K562 (cell line): ENCODE results near the gene ATP7B. TPM values are rescaled to one million over a fixed set of nuclear protein-coding genes. Genes with fewer than 3 reads are reported as not detected.

ENCODE experiments used
- FOSL1 ChIP-seq: fragments of 200-800 bp; sonication (Bioruptor generic); conservative IDR thresholded peaks from 2 replicates; pipeline ENCODE4 v1.6.1; 2016; ENCODE audit warnings: missing genetic modification characterization, missing compliant biosample characterization
- HCFC1 ChIP-seq: IDR thresholded peaks from 2 replicates; pipeline ENCODE4 v1.6.1; 2012; ENCODE audit warnings: low read depth, low read length, improper control_type of control experiment
- HDAC8 ChIP-seq: fragments of 450-650 bp; IDR thresholded peaks from 2 replicates; pipeline ENCODE4 v1.6.1; 2016; ENCODE audit warnings: mild to moderate bottlenecking, missing genetic modification characterization, moderate library complexity, missing compliant biosample characterization
- HNRNPLL ChIP-seq: fragments of 200-400 bp; formaldehyde crosslinking; IDR thresholded peaks from 2 replicates; pipeline ENCODE4 v1.6.1; 2017; ENCODE audit warnings: low read length, low read depth, mild to moderate bottlenecking; ENCODE audit not compliant: poor library complexity, severe bottlenecking
- JUND ChIP-seq, 2 experiments: IDR thresholded peaks; 2 replicates in 1 of 2; 3 replicates in 1 of 2; pipeline ENCODE4 v1.6.1; 2011; ENCODE audit warnings: borderline replicate concordance in 2 of 2, low read depth in 2 of 2, low read length in 2 of 2, improper control_type of control experiment in 1 of 2, missing biosample characterization in 1 of 2, missing genetic modification characterization in 1 of 2, missing genetic modification reagents in 1 of 2
- MYNN ChIP-seq, 2 experiments: sonication (generic); formaldehyde crosslinking in 1 of 2; IDR thresholded peaks; 2 replicates each; pipeline versions ENCODE4 v1.5.0 to v1.6.1; 2016 to 2020; ENCODE audit warnings: antibody characterized with exemption in 1 of 2, missing genetic modification reagents in 1 of 2
- SRF ChIP-seq, 2 experiments: fragments of 250-450, 450-650 bp in 1 of 2; sonication (Bioruptor Pico) in 1 of 2; sonication (generic) in 1 of 2; formaldehyde crosslinking; IDR thresholded peaks; 2 replicates each; pipeline versions ENCODE4 v1.5.0 to v1.5.1; 2020 to 2022; ENCODE audit warnings: mild to moderate bottlenecking in 1 of 2, missing genetic modification reagents in 1 of 2
- ZBTB34 ChIP-seq: fragments of 250-450 bp; sonication (Bioruptor Pico); IDR thresholded peaks from 2 replicates; pipeline ENCODE4 v1.8.0; 2021; ENCODE audit warnings: mild to moderate bottlenecking, moderate library complexity
- ZNF175 ChIP-seq: fragments of 200-800 bp; sonication (Bioruptor generic); IDR thresholded peaks from 2 replicates; pipeline ENCODE4 v1.6.1; 2016; ENCODE audit warnings: low read depth, mild to moderate bottlenecking, missing genetic modification characterization, missing compliant biosample characterization
- ZNF224 ChIP-seq: sonication (generic); formaldehyde crosslinking; IDR thresholded peaks from 2 replicates; pipeline ENCODE4 v1.8.0; 2022; ENCODE audit warnings: mild to moderate bottlenecking, missing genetic modification reagents
- polyA plus RNA-seq, 8 experiments: library from polyadenylated mRNA; depleted of rRNA in 4 of 8; stranded (reverse) in 5 of 8; unstranded in 3 of 8; fragments of >200 nt; fragmentation: Nextera tagmentation in 2 of 8; fragmentation: Illumina TruSeq in 1 of 8; extraction: Ambion mirVana in 2 of 8; extraction: Trizol in 1 of 8; gene quantifications; 2 replicates each; pipeline versions ENCODE4 v1.2.1 to v1.2.3, GENCODE V29; 2011 to 2014; ENCODE audit warnings: inconsistent platforms in 1 of 8, missing spikeins in 1 of 8
- total RNA-seq, 7 experiments: library from RNA; depleted of rRNA in 6 of 7; stranded (reverse); fragments of >200 nt in 6 of 7; fragmentation: Illumina TruSeq in 2 of 7; extraction: Trizol in 2 of 7; gene quantifications; 2 replicates each; pipeline versions ENCODE4 v1.2.1 to v1.2.3, GENCODE V29; 2011 to 2021; ENCODE audit warnings: low replicate concordance in 1 of 7
- TF ChIP-seq, protein P1 (sequence below): fragments of 450-650 bp; formaldehyde crosslinking; IDR thresholded peaks from 2 replicates; pipeline ENCODE4 v1.4.0; 2020; ENCODE audit warnings: mild to moderate bottlenecking, moderate library complexity

ATP7B gene
- total and polyA plus RNA-seq, 9 of the 15 experiments (the other 6 are each of a cell fraction or from before 2014, with no cell fraction given): 1.1 to 20.4 (median 8.5) TPM

- TF ChIP-seq ZBTB34 (CRISPR knock-in tag) (no peak), JUND (IDR thresholded peaks at IDR 0.05; ENCODE audit: borderline replicate concordance, low read depth, low read length) (no peak), JUND (tag; IDR thresholded peaks at IDR 0.05; ENCODE audit: borderline replicate concordance, low read depth, low read length) (no peak), MYNN (IDR thresholded peaks at IDR 0.05) (no peak), MYNN (CRISPR knock-in tag; IDR thresholded peaks at IDR 0.05) (no peak), FOSL1 (tag) (no peak), SRF (CRISPR knock-in tag; IDR thresholded peaks at IDR 0.05) (no peak), HCFC1 (no peak), HDAC8 (tag) (no peak), ZNF224 (CRISPR knock-in tag) (no peak), ZNF175 (no peak), HNRNPLL (no peak)
- TF ChIP-seq, protein P1, sequence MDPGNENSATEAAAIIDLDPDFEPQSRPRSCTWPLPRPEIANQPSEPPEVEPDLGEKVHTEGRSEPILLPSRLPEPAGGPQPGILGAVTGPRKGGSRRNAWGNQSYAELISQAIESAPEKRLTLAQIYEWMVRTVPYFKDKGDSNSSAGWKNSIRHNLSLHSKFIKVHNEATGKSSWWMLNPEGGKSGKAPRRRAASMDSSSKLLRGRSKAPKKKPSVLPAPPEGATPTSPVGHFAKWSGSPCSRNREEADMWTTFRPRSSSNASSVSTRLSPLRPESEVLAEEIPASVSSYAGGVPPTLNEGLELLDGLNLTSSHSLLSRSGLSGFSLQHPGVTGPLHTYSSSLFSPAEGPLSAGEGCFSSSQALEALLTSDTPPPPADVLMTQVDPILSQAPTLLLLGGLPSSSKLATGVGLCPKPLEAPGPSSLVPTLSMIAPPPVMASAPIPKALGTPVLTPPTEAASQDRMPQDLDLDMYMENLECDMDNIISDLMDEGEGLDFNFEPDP (CRISPR knock-in tag): no peak
These were observed 90.5 kb downstream of the ATP7B start (continued) for GRCh38 chr13:51920786-51921185.
